Hematopoietic multipotent progenitor cell treated with erythropoietin and hydrocortisone succinate and interleukin-3 and kit ligand, for 15 days (in vitro differentiated cells): ENCODE data around the gene HORMAD2.
"Not testable (repeated sequence)": the region's sequence is repeated elsewhere in the genome, so short reads cannot be mapped to it uniquely, and the experiment has no call there.

Experiments used
- DNase-seq: peaks from one replicate; pipeline ENCODE4 v3.0.0-alpha.2; 2015; ENCODE audit warnings: low spot score

Gene HORMAD2

GRCh38 chr22:30191040-30191701 is 110.9 kb downstream of the HORMAD2 start:
- DNase-seq, result no peak

DNA sequence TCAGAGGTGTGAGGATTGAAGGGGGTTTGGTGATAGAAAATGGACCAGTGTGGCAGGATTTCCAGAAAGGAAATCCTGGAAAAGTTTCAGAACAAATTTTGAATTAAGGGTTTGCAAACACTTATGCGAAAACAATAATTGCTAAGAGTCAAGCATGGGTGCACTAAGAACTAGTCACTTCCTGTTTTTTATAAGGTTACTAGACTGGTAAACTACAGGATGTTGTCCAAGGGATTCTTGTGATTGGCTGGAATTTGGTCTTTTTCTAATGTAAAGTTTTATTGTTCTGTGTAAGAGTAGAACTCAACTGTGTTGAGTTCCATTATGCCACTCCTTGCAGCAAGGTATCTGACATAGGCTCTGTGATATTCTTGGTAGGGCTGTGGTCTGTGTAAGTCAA is 112.2 kb downstream of the HORMAD2 start:
- no peak for DNase-seq

DNA sequence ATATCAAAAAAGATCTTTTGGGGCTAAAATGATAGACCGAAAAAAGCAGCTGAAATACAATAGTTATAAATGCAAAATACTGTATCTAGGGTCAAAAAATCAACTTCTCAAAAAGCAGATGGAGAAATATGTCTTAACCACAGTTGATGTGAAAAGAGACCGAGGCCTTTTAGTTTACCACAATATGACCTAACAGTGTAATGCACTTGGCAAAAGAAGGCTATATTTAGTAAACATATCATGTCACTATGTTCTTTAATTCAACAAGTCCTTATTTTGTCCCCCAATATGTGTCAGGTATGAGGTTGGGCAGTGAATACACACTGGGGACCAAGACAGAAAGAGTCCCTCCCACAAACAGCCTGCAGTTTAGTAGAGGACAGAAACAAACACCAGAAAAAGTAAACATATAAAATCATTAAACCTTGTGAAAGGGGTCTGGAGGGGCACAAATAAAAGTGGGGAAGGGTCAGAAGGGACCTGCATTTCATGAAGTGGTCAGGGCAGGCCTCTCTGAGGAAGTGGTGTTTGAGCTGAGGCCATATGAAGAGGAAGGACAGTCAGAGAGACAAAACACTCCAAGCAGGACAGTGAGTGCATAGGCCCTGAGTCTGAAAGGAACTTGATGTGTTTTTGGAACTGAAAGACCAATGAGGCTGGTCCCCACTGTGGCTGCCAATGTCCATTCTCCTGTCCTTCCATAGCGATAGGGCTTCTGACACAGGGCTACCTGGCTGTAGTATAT is 112.9 kb downstream of the HORMAD2 start:
- no peak for DNase-seq

DNA sequence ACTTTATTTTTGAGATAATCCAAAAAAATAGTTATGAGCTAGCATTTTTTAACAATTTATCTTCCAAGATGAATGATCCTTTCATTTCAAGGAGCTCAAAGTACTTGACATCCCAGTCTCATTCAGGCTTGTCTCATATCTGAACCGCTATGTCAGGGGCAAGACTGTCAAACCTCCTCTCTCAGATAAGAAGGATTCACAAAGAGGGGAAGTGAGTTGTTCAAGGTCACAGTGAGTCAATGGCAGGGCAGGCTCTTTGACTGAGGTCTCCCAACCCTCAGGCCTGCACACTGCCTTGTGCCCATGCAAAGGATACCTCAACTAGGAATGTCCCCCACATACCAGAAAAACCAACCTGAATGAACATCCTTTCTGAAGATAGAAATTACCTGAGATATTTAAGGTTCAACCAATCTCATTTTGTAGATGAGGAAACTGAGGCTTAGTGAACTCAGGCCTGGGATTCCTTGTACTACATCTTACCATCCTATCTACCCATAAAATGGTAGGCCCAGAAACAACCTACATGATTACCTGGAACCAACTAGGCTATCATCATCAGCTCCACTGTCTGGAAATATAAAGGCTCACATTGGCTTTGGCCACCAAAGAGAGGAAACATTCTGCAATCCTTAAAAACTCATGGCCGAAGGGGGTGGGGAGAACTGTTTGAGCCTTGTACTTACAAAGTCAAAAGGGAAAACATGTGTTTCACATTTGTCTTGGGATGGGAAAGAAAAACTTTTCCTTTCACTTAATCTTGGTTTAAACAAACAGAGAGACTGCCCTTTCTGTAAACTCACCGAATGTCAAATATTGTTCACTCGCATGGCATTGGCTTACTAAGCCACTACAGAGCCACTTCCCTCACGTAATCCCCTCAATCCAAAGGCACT is 115.2 kb downstream of the HORMAD2 start:
- no peak for DNase-seq

- no peak for DNase-seq
Observed at GRCh38 chr22:30196141-30196879, 116.0 kb downstream of the HORMAD2 start.

GRCh38 chr22:30196880-30197336 is 116.6 kb downstream of the HORMAD2 start:
- no peak for DNase-seq

DNA sequence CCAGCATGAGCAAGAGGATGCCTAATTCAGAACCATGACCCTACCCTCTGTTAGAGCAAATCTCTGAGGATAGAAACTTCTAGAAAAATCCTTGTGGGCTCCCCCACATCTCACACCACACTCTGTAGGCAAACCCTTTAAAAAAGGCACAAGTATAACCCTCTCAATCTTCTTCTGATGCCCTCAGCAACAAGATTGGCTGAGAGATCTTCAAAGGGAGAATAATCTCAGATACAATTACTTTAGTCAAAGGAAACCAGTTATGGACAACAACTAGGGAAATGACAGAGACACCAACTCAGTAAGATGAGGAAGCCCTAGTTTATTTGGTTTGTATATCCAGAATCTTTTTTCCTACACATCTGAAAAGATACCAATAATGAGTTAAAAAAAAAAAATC is 117.1 kb downstream of the HORMAD2 start:
- no peak for DNase-seq

DNA sequence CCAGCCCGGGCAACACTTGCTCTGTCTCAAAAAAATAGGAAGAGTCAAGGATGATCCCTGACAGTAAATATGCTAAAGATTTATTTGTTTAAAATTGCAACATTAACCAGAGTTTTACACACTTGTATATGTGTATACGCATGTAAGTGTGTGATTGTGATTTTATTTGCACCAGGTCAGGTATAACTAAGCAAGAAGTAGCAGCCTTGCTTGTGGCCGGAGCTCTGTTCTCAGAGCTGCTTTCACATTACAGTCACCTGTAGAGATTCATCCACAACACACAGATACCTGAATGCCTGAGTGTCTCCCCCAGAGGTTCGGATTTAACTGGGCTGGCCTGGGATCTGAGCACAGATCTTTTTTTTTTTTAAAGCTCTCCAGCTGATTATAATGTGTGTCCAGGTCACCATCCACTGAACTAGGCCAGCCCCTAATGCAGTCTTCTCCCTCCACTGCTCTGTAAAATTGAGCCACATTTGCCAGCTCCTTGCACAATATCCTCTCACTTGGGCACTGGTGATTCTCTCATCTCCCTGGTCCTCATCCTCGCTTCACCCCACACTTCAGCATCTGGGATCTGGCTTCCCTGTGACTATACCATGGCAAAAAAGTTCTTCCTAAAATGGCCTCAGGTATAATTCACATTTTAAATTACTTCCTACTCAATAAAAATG is 118.0 kb downstream of the HORMAD2 start:
- no peak for DNase-seq

DNA sequence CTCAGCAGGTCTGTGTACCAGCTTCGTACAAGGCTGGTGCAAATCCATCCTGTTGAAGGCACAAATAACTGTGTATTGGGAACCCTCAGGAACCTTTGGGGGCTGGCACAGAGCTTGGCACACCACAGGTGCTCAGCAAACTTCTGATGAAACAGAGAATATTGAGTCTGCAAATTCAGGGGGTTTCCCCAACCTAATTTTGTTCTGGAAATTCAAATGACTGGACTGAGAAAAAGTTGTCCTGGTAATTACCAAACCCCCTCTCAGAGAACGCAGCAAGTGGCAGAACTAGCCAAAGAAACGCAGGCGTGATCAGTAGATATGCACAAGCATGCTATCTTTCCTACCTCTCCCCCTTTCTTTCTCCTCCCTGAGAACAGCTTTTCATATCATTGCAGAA is 118.7 kb downstream of the HORMAD2 start:
- no peak for DNase-seq

DNA sequence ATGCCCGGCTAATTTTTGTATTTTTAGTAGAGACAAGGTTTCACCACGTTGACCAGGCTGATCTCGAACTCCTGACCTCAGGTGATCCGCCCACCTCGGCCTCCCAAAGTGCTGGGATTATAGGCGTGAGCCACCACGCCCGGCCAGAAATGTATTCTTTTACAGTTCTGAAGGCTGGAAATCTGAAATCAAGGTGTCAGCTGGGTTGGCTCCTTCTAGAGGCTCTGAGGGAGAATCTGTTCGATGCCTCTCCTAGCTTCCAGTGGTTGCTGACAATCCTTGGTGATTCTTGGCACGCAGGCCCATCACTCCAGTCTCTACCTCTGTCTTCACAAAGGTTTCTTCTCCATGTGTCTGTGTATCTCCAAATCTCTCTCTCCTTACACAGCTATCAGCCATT is 120.6 kb downstream of the HORMAD2 start:
- not testable (repeated sequence) for DNase-seq

GRCh38 chr22:30201945-30202344 is 121.7 kb downstream of the HORMAD2 start:
- DNase-seq, result no peak

GRCh38 chr22:30202531-30203006 is 122.3 kb downstream of the HORMAD2 start:
- no peak for DNase-seq

DNA sequence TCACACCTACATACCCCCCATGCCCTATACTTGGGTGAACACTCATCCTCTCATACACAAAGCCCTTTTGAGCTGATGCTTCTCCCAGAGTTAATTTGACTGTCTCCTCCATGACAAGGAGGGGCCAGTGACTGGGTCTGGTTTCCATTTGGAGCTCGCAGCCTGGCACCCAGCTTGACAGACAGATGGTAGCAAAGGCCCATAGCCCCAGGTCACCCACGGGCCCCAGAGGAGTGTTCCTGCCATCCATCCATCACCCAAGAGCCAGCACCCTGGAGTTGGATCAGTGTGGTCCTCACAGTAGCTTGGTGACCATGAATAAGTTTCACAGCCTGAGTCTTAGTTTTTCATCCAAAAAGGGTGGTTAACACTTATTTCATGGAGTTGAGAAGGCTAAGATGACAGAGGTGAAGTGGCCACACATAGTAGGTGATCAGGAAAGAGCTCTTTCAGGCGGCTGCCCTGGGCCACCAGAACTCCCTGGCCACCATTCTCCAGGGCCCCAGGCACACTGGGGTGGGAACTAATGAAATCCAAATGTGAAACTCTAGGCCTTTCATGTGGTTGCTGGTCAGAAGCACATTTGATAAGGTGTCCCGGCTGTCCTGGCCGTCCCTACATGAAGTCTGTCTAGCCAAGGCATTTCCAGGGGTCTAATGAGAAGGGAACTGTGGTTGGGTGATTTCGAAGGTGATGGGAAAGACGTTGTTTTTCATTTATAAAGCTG is 123.9 kb downstream of the HORMAD2 start:
- no peak for DNase-seq

GRCh38 chr22:30204742-30205111 is 124.5 kb downstream of the HORMAD2 start:
- DNase-seq, result no peak

DNA sequence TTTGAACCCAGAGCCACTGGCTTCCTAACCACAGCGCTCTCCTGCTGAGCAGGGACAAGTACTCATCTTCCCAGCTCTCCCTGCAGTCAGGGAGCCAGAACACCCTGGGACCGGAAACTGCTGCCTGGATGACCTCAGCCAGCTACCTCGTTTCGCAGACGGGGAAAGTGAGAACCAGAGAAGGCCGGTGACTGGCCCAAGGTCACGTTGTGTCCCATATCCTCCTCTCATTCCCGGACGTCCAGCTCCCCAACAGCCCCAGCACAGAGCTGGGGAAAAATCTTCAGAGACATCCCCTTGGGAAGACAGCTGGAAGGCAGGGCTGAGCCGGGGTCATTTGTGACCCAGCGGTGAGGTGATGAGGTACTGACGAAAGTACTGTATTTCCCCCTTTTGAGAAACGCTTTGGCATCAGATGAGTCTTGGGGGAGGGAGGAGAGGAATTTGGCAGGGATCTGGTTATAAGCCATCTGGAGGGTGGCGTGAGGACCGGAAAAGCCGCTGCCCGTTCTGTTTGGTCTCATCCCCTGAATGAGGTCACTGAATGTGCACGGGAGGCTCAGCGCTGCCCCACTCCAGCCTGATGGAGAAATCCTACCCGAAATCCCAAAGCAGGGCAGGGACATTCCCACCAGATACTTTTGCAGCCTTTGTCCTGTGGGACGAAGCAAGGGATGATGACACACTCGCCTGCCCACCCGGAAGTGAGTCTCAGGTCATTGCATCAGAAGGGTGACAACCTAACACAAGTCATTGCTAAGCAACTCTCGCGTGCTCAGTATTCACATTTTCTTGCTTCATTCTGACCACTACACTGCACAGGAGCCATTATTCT is 125.2 kb downstream of the HORMAD2 start:
- no peak for DNase-seq

GRCh38 chr22:30206944-30207343 is 126.7 kb downstream of the HORMAD2 start:
- DNase-seq, result no peak

GRCh38 chr22:30208631-30209603 is 128.7 kb downstream of the HORMAD2 start:
- DNase-seq, result peak; percentile 72

DNA sequence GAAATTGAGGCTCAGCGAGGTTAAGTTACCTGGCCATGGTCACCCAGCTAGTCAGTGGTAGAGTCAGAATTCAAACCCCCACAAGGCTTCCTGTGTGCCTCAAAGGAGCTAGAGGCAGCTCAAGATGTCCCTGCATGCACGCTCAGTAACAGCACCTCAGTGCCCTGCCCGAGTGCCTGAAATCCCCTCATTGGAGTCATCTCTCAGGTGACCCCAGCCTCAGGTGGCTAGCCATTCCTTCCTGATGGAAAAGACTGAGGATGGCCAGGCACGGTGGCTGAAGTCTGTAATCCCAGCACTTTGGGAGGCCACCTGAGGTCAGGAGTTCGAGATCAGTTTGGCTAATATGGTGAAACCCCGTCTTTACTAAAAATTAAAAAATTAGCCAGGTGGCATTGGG is 129.4 kb downstream of the HORMAD2 start:
- DNase-seq, result no peak
